Choroid plexus epithelial cell (primary cell): ENCODE results near the gene HMGN4.

Source experiments
- DNase-seq: peaks from one replicate; pipeline ENCODE4 v3.0.0-alpha.2; 2010; ENCODE audit warnings: low read depth
- H3K4me3 ChIP-seq: 2 replicates; pipeline ENCODE4 v1.5.1; 2011; ENCODE audit warnings: low read depth, mild to moderate bottlenecking, control low read depth, low read length, moderate library complexity
- CTCF ChIP-seq: conservative IDR thresholded peaks from 2 replicates; pipeline ENCODE4 v1.5.1; 2011; ENCODE audit warnings: low read depth, mild to moderate bottlenecking, control low read depth, inconsistent platforms, low read length, moderate library complexity

HMGN4 gene

GRCh38 chr6:26524722-26525370 is 13.3 kb upstream of the HMGN4 start:
- no peak for DNase-seq
- TF ChIP-seq CTCF = no peak
- no peak overlapping the region for H3K4me3 ChIP-seq

DNA sequence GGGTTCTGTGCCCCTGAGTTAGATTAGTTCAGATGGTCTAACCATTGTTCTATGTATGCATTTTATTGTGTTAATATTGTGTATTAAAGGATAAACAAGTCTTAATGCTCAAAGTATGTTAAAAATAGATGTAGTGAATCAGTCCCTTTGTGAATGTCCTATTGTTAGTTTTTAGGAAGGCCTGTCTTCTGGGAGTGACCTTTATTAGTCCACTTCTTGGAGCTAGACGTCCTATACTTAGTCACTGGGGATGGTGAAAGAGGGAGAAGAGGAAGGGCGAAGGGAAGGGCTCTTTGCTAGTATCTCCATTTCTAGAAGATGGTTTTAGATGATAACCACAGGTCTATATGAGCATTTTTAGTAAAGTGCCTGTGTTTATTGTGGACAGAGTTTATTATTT is 12.3 kb upstream of the HMGN4 start:
- no peak overlapping the region for H3K4me3 ChIP-seq
- no peak for DNase-seq
- TF ChIP-seq CTCF = no peak

DNA sequence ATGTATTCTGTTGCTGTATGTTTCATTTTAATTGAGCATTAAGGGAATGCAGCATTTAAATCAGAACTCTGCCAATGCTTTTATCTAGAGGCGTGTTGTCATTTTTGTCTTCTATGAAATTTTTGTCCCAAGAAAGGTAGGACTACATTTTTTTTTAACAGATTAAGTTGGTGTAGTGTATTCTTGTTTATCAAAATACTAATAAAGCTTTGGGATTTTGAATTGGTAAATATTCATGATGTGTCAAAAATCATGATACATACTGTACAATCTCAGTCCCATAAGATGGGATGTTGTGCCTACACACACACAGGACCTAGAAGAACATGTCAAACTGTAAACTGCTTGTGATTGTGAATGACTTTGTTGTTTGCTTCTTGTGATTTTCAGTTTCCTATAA is 11.2 kb upstream of the HMGN4 start:
- TF ChIP-seq CTCF = no peak
- H3K4me3 ChIP-seq = no peak overlapping the region
- DNase-seq = no peak

DNA sequence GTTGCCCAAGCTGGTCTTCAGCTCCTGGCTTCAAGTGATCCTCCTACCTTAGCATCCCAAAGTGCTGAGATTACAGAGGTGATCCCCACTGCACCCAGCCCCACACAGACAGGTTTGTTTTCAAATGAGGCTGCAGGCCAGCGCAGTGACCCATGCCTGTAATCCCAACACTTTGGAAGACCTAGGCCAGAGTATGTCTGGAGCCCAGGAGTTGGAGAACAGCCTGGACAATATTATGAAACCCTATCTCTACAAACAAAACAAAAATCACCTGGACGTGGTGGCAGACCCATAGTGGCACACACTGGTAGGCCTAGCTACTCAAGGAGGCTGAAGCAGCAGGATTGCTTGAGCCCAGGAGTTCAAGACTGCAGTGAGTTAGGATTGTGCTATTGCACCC is 8.0 kb upstream of the HMGN4 start:
- TF ChIP-seq CTCF = no peak
- no peak for DNase-seq
- H3K4me3 ChIP-seq = no peak overlapping the region

- DNase-seq = no peak
- TF ChIP-seq CTCF = no peak
- no peak overlapping the region for H3K4me3 ChIP-seq
Observed at GRCh38 chr6:26531897-26532296, 6.3 kb upstream of the HMGN4 start.

DNA sequence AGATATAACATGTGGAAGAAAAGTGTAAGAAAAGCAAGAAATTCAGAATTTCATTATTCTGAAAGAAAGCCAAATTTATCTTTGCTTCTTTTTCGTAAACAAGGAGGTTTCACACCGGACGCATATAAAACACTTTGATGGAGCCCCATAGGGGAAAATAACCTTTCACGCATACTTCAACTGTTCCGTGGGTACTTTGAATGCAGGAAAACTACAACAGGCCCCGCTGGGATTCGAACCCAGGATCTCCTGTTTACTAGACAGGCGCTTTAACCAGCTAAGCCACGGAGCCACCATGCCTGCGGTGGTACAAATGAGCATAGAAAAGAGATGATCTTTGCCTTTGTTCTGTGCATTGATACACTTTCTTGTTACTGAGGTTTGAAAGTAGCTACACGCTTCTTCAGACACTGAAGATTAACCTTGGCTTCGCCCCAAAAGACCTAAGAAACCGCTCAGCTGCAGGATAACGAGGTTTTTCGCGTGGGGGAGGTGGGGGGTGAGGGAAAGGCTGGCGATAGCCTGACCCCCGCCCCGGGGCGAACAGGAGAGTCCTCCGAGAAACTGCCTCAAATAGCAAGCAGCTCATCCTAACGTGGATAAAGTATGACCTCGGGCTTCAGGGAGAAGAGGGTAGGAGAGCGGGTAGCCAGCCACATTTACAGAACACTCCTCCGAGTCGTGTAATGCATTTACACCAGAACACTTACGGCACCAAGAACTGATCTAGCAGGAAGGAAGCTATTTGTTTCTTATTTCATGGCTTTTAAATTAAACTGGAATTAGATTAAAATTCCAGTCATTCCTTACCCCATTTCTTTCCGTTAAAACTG is 5.3 kb upstream of the HMGN4 start:
- TF ChIP-seq CTCF = no peak
- peak overlapping the region; percentile 74 for H3K4me3 ChIP-seq
- DNase-seq = peak; percentile 92
